GM12873 (cell line): ENCODE measurements around the gene WDR81.

Source experiments
- TF ChIP-seq, protein P1 (sequence below): IDR thresholded peaks from 2 replicates; pipeline ENCODE4 v1.5.1; 2012; ENCODE audit warnings: low read depth, mild to moderate bottlenecking, moderate library complexity, low read length, control low read depth; ENCODE audit not compliant: insufficient read depth; ENCODE audit errors: missing control alignments

The WDR81 gene

DNA sequence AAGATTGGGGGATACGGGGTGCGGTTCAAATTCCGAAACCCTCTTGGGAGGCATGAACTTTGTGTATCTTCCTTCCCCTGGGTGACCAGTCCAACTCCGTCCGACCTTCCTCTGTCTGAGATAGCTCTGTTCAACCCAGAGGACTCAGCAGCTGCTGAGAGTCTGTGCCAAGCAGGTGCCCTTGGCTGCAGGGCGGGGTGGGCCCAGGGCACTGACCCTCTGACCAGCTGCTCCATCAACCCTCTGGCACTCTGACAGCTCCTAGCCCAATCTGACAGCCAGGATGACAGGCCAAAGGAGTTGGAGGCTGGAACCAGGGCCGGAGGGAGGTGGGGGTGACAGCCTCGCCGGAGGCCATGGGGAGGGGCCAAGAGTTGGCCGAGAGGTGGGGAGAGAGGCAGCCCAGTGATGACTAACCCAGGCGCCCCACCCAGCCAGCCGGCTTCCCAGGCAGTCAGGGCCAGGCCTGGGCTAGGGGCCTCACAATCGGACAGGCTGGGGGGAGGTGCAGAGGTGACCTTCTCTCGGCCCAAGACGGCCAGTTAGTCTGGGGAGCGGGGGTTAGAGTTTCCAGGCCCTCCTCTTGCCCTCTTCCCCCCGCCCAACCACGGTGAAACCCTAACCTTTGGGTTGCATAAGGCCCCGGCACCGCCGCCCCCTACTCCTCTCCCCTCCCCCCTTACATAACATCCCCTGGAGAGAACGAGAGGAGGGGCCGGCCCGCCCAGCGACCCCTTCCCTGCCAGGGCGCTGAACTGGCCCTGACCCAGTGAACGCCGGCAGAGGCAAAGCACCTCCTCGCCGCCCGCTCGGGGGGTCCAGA, 9.3 kb upstream of the WDR81 start:
- TF ChIP-seq, protein P1, sequence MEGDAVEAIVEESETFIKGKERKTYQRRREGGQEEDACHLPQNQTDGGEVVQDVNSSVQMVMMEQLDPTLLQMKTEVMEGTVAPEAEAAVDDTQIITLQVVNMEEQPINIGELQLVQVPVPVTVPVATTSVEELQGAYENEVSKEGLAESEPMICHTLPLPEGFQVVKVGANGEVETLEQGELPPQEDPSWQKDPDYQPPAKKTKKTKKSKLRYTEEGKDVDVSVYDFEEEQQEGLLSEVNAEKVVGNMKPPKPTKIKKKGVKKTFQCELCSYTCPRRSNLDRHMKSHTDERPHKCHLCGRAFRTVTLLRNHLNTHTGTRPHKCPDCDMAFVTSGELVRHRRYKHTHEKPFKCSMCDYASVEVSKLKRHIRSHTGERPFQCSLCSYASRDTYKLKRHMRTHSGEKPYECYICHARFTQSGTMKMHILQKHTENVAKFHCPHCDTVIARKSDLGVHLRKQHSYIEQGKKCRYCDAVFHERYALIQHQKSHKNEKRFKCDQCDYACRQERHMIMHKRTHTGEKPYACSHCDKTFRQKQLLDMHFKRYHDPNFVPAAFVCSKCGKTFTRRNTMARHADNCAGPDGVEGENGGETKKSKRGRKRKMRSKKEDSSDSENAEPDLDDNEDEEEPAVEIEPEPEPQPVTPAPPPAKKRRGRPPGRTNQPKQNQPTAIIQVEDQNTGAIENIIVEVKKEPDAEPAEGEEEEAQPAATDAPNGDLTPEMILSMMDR: no peak

DNA sequence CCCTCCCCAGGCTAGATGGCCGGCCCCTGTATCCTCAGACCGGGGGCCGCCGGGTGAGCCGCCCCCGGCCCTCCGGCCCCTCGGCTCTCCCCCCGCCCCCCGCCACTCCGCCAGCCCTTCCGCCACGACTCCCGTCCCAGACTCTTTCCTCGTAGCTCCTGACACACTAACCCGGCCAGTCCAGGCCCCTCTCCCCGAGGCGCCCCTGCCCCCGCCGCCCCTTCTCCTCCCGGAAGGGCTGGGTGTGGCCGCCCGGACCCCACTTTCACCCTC, 8.8 kb upstream of the WDR81 start:
- TF ChIP-seq, protein P1: no peak

DNA sequence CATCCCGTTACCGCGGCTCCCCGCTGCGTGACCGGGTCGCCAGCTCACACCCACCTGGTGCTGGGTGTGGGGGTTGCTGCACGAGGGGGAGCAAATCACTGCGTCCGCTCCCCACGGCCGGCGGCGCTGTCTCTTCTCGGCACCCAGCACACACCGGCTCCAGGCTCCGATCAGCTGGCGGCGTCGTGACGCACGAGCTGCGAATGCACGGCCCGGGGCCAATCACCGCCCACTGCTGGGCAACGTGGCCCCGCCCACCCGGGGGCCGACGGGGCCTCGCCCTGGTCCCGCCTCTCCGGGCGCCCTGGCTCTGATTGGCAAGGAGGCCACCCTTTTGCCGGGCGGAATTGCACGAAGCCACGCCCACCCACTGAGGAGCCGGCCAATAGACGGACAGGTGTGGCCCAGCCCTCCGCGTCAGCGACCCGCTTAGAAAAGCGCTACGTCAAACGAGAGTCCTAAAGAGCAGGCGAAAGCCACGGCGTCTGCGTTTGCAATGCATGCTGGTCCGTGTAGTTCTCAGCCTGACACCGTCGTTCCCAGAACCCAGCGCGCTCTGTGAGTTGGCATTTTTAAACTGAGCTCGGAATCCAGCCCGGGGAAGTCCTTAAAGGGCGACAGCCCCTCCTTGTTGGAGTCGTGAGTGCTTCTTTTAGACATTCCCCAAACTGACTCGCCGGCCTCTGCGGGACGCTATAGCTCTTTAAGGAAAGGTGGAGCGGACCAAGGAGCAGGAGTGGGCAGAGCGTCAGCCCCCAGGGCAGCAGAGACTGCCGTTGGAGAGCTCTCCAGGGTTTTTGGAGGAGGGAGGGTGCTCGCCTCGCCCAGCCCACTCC, 8.2 kb upstream of the WDR81 start:
- TF ChIP-seq, protein P1: no peak

DNA sequence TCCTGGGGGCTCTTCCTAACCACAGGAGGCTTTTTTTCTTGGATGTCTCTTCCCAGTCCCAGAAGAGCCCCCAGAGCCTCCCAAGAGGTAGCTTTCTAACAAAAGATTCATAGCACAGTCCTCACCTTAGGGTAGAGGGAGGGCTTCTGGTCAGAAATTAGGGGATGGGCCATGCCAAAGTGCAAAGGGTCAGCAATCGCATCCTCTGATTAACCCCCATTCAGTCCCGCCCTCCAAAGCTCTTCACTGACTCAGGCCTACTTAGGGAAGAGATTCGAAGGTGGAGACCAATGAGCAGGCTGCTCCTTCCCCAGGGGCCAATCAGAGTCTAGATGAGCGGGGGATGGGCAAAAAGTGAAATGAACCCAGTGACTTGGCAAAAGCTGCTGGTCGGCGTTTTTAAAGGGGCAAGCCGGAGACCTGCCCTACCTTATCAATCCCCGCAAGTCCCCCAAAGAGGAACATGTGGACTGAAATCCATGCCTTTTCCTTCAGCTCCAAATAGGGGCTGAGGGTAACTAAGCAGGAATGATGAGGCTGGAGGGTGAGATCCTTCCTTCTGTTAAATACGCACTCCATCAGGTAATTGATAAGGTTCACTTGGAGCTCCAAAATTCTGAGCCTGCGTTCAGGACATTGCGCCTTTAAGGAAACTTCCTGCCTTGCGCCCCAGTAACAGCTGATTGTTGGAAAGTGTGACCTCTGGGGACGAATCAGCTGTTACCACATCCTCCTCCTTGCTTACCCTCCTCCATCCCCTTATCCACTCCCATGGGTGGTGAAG, 7.4 kb upstream of the WDR81 start:
- TF ChIP-seq, protein P1: no peak

DNA sequence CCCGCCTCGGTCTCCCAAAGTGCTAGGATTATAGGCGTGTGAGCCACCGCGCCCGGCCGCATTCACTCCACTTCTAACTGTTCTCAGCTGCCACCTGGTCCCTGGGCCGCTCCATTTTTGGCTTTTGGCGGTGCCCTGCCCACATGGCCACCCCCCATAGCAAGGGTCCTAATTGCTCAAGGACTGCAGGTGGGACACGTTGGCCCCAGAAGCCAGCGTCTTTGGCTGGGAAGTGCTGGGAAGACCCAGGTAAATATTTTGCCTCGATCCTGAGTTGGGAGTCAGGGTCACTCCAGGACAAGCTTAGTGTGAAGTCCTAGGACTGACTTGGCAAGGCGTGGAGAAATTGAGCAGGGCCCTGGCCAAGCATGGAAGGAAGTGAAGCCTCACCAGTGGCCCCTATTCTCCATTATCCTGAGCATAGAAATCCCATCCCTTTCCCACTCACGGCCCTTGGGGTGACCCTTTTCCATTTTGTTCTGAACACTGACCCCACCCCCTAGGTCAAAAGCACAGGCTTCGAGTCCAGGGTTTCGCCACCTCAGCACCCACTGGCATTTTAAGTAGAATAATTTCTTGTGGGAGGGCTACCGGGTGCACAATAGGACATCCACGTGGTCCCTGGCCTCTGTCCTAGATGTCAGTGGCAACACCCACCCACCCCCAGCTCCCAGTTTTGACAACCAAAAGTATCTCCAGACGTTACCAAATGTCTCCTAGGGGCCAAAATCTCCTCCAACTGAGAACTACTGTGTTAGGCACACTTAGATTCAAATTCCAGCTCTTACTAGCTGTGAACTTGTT, 5.9 kb upstream of the WDR81 start:
- TF ChIP-seq, protein P1: no peak

DNA sequence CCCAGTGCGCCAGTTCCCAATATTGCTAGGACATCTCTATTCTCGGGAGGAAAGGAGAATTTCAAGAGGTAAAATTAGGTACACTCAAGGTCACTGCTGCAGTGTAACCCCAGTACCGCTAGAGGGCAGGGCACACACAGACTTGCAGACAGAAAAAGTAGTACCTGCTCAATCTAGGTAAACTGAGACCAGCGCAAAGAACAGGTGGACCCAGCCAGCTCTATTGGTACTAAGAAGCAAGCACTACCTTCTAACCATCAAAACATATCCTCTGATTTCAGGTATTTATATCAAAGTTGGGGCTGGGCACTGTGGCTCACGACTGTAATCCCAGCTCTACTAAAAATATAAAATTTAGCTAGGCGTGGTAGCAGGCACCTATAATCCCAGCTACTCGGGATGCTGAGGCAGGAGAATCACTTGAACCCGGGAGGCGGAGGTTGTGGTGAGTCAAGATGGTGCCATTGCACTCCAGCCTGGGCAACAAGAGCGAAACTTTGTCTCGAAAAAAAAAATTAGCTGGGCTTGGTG, 3.6 kb upstream of the WDR81 start:
- TF ChIP-seq, protein P1: peak; percentile 99
